ENCODE measurements around the gene NAP1L4. TPM values are rescaled to one million over a fixed set of nuclear protein-coding genes. Genes with fewer than 3 reads are reported as not detected.
A peak's percentile ranks its signal among the peaks of the same experiment; 100 is the strongest.

Gene NAP1L4
- total and polyA plus RNA-seq, 2 of the 4 experiments (the other 2 are of a cell fraction) = 71.5 to 80.7 TPM

DNA sequence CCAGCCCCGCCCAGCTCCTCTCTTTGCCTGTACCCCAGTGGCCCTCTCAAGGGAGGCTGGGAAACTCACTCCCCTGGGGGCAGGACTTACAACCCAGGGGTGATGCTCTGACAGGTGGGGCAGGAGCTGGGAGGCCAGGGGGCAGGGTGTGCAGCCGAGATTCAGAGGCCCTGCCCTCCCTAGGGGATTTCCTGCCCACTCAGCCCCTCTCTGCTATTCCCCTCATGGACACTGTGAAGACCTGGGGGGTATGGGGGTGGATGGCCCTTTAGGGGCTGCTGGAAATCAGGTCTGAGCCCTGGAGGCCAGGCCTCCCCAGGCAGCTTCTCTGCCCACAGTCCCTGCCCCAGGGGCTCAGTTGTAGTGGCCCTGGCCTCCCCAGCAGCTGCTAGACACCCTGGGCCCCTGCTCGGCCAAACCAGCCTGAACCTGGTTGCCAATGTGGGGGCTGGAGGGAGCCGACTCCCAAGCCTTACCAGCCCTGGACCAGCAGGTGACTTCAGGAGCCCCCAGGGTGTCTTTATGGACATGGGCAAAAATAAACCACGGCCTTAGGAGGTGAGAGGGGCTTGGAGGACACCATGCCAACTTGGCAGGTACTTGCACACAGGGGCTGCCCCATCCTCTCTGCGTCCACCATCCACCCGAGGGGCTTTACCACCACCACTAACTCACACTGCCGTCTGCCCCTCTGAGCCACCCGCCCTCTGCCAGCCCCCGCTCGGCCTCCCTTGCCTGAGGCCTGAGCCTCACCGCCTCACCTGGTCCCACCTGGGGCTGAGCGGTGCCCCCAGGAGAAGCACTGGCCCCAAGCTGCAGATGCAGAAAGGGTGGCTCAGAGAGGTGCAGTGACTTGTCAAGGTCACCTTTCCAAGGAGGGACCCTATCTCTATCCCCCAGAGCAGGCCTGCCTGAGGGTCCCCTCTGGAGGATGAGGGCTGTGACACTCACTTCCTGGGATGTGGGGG, 60.1 kb downstream of the NAP1L4 start:
- H3K27me3 ChIP-seq (ENCODE audit: control insufficient read depth, insufficient read depth, low read length) = no peaks in the 10 kb centered on the region
- DNase-seq = no peak
- no peak overlapping the region for H3K27ac ChIP-seq (ENCODE audit: insufficient read depth, low read length)
- in situ Hi-C loops (cut with MboI; ENCODE audit: low sequenced_read_pairs) (no loop called here), dilution Hi-C loops (cut with HindIII; ENCODE audit: low sequenced_read_pairs, unreplicated experiment) (no loop called here), intact Hi-C loops (cut with micrococcal nuclease) (no loop called here)
- no peaks in the 10 kb centered on the region for H3K9me3 ChIP-seq (ENCODE audit: control insufficient read depth, insufficient read depth, low read length)
- H4K8ac ChIP-seq (ENCODE audit: low read depth in 2 of 2, low read length in 2 of 2) = no peak overlapping the region
- ChIA-PET CTCF (interaction anchor here (1.2 kb wide), 1 partner anchor 88 kb away, joined by 3 read pairs; no protein-coding TSS in a partner anchor), POLR2A (ENCODE audit: unreplicated experiment) (interaction anchor here (0.6 kb wide), 1 partner anchor 31 kb away, joined by 3 read pairs; no protein-coding TSS in a partner anchor)
- H2AK9ac ChIP-seq (replicated peaks; ENCODE audit: low read depth, low read length, poor library complexity) = peak overlapping the region; percentile 80
- no peak overlapping the region for H3K14ac ChIP-seq (replicated peaks; ENCODE audit: low read depth, low read length)
- H2BK15ac ChIP-seq (ENCODE audit: low read depth, low read length) = no peak overlapping the region; the same call in 2 of the 3 replicates
- H2BK5ac ChIP-seq (ENCODE audit: low read depth, low read length, poor library complexity, severe bottlenecking) = no peak overlapping the region
- no peak for ATAC-seq (ENCODE audit: low read depth)
- H3K79me1 ChIP-seq (ENCODE audit: low read depth in 1 of 2, low read length in 2 of 2) = peaks cover 3 to 19% of the 10 kb centered on the region in 2 experiments; a peak in 3 of 4 replicates
- H2BK20ac ChIP-seq (ENCODE audit: low read depth, low read length) = 0 out of 2 replicates have a peak overlapping the region, but pooled peaks have one; percentile 20
- H2AK5ac ChIP-seq (ENCODE audit: low read depth, low read length) = peak overlapping the region; percentile 46; the same call in 1 of the 2 replicates
- peaks cover 15% of the 10 kb centered on the region for H4K20me1 ChIP-seq (ENCODE audit: insufficient read depth, low read length)
- no peak overlapping the region for H4K5ac ChIP-seq (ENCODE audit: low read depth, low read length)
- H3K9me1 ChIP-seq (ENCODE audit: insufficient read depth, low read length) = peaks cover 7% of the 10 kb centered on the region
- H4K91ac ChIP-seq (ENCODE audit: insufficient read depth, low read depth, low read length) = no peak overlapping the region
- H2BK120ac ChIP-seq (ENCODE audit: low read depth, low read length) = no peak overlapping the region
- no peak overlapping the region for H3K23ac ChIP-seq (ENCODE audit: low read depth, low read length)
- H2AFZ ChIP-seq (replicated peaks; ENCODE audit: low read length, poor library complexity) = peak overlapping the region; percentile 36
- H3K36me3 ChIP-seq (ENCODE audit: control insufficient read depth, insufficient read depth, low read length) = no peaks in the 10 kb centered on the region
- H3K18ac ChIP-seq (ENCODE audit: low read depth, low read length) = no peak overlapping the region
- H3K9ac ChIP-seq (ENCODE audit: low read depth, low read length) = no peak overlapping the region
- no peak for TF ChIP-seq FOS (IDR thresholded peaks at IDR 0.05; ENCODE audit: low read depth, low read length)
- no peak for TF ChIP-seq CHD1 (IDR thresholded peaks at IDR 0.05; ENCODE audit: low read depth, low read length)
- no peak for TF ChIP-seq MAZ (IDR thresholded peaks at IDR 0.05; ENCODE audit: borderline replicate concordance, low read depth, low read length)
- TF ChIP-seq RCOR1 (IDR thresholded peaks at IDR 0.05; ENCODE audit: insufficient replicate concordance, low read length) = no peak
- TF ChIP-seq, protein P1, sequence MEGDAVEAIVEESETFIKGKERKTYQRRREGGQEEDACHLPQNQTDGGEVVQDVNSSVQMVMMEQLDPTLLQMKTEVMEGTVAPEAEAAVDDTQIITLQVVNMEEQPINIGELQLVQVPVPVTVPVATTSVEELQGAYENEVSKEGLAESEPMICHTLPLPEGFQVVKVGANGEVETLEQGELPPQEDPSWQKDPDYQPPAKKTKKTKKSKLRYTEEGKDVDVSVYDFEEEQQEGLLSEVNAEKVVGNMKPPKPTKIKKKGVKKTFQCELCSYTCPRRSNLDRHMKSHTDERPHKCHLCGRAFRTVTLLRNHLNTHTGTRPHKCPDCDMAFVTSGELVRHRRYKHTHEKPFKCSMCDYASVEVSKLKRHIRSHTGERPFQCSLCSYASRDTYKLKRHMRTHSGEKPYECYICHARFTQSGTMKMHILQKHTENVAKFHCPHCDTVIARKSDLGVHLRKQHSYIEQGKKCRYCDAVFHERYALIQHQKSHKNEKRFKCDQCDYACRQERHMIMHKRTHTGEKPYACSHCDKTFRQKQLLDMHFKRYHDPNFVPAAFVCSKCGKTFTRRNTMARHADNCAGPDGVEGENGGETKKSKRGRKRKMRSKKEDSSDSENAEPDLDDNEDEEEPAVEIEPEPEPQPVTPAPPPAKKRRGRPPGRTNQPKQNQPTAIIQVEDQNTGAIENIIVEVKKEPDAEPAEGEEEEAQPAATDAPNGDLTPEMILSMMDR (conservative IDR thresholded peaks at IDR 0.05; ENCODE audit: low read depth, low read length) = no peak
- TF ChIP-seq SMC3 (IDR thresholded peaks at IDR 0.05; ENCODE audit: low read depth, low read length) = no peak
- TF ChIP-seq POLR2A (IDR thresholded peaks at IDR 0.05; ENCODE audit: low read depth, low read length) = no peak
- TF ChIP-seq BHLHE40 (IDR thresholded peaks at IDR 0.05; ENCODE audit: low read depth, low read length) = no peak
- H3K56ac ChIP-seq (ENCODE audit: extremely low read depth, insufficient read depth, low read length) = no peak overlapping the region
- no peak overlapping the region; the same call in 1 of the 2 replicates for H3K4ac ChIP-seq (ENCODE audit: low read depth, low read length)
- no peak overlapping the region for H3K4me3 ChIP-seq (ENCODE audit: insufficient read depth, low read depth, low read length)
- peaks cover 16% of the 10 kb centered on the region for H3K4me1 ChIP-seq (ENCODE audit: control insufficient read depth, insufficient read depth, low read length)
- H3K4me2 ChIP-seq (ENCODE audit: low read depth, low read length) = no peak overlapping the region
- BruUV-seq (replicated peaks) = no TSS peak
- WGBS, 2 experiments (ENCODE audit: extremely low coverage in 2 of 2, insufficient read length in 1 of 2) = 40% methylated on average over 1 of the region's 13 CpGs; no CpG with 5 or more reads in 1 of the 2 experiments

Measured in IMR-90 (cell line).